K562 (cell line): ENCODE data around the gene ZNF326. TPM values are rescaled to one million over a fixed set of nuclear protein-coding genes. Genes with fewer than 3 reads are reported as not detected.

Experiments used
- ARID1B ChIP-seq: fragments of 450-650 bp; IDR thresholded peaks from 2 replicates; pipeline ENCODE4 v1.6.1; 2016; ENCODE audit warnings: antibody characterized with exemption, mild to moderate bottlenecking, inconsistent platforms
- ATF4 ChIP-seq: fragments of 450-650 bp; formaldehyde crosslinking; IDR thresholded peaks from 2 replicates; pipeline ENCODE4 v1.4.0; 2022; ENCODE audit warnings: mild to moderate bottlenecking, moderate library complexity
- DPF2 ChIP-seq: fragments of 450-650 bp; IDR thresholded peaks from 2 replicates; pipeline ENCODE4 v1.6.1; 2016
- HDAC1 ChIP-seq, 2 experiments: fragments of 450-650 bp; IDR thresholded peaks; 2 replicates each; pipeline ENCODE4 v1.6.1; 2016 to 2017; ENCODE audit warnings: inconsistent platforms in 1 of 2, mild to moderate bottlenecking in 1 of 2, moderate library complexity in 1 of 2
- LEF1 ChIP-seq: fragments of 450-650 bp; IDR thresholded peaks from 2 replicates; pipeline ENCODE4 v1.6.1; 2016; ENCODE audit warnings: mild to moderate bottlenecking
- MECOM ChIP-seq: fragments of 250-450 bp; sonication (Bioruptor Pico); IDR thresholded peaks from 2 replicates; pipeline ENCODE4 v1.8.0; 2022; ENCODE audit warnings: inconsistent platforms
- MEIS2 ChIP-seq: fragments of 450-650 bp; IDR thresholded peaks from 2 replicates; pipeline ENCODE4 v1.6.1; 2014; ENCODE audit warnings: mild to moderate bottlenecking; ENCODE audit not compliant: partially characterized antibody
- NFATC3 ChIP-seq: fragments of 450-650 bp; IDR thresholded peaks from 2 replicates; pipeline ENCODE4 v1.6.1; 2017; ENCODE audit warnings: mild to moderate bottlenecking
- PBX2 ChIP-seq, 2 experiments: IDR thresholded peaks in 1 of 2; conservative IDR thresholded peaks in 1 of 2; 2 replicates each; pipeline ENCODE4 v1.6.1; 2016; ENCODE audit warnings: low read depth in 2 of 2, mild to moderate bottlenecking in 1 of 2, missing compliant biosample characterization in 1 of 2, missing genetic modification characterization in 1 of 2, moderate library complexity in 1 of 2
- POLR2AphosphoS2 ChIP-seq: IDR thresholded peaks from 2 replicates; pipeline ENCODE4 v1.6.1; 2012; ENCODE audit warnings: low read length, improper control_type of control experiment
- POU5F1 ChIP-seq: fragments of 150-350 bp; IDR thresholded peaks from 2 replicates; pipeline ENCODE4 v1.6.1; 2014; ENCODE audit warnings: borderline replicate concordance, low read length, low read depth, mild to moderate bottlenecking; ENCODE audit not compliant: partially characterized antibody
- RAD21 ChIP-seq, 2 experiments: fragments of 250-450 bp in 1 of 2; fragments of 450-650 bp in 1 of 2; sonication (Bioruptor Pico) in 1 of 2; formaldehyde crosslinking in 1 of 2; IDR thresholded peaks in 1 of 2; conservative IDR thresholded peaks in 1 of 2; 2 replicates each; pipeline versions ENCODE4 v1.4.0 to v1.8.0; 2020 to 2022; ENCODE audit warnings: mild to moderate bottlenecking in 2 of 2, moderate library complexity in 1 of 2
- SIX5 ChIP-seq, 2 experiments: IDR thresholded peaks; 2 replicates each; pipeline ENCODE4 v1.6.1; 2011; ENCODE audit warnings: low read length in 2 of 2, borderline replicate concordance in 1 of 2, low read depth in 1 of 2, mild to moderate bottlenecking in 1 of 2, moderate library complexity in 1 of 2; ENCODE audit not compliant: insufficient read depth in 1 of 2
- SMAD1 ChIP-seq: fragments of 150-350 bp; IDR thresholded peaks from 2 replicates; pipeline ENCODE4 v1.6.1; 2014; ENCODE audit warnings: low read length, low read depth; ENCODE audit not compliant: partially characterized antibody
- SUPT5H ChIP-seq: fragments of 450-650 bp; IDR thresholded peaks from 2 replicates; pipeline ENCODE4 v1.6.1; 2016
- TFAM ChIP-seq: fragments of 250-450 bp; sonication (Bioruptor Pico); conservative IDR thresholded peaks from 2 replicates; pipeline ENCODE4 v1.5.0; 2021; ENCODE audit warnings: mild to moderate bottlenecking, moderate library complexity
- ZKSCAN8 ChIP-seq: fragments of 200-800 bp; sonication (Bioruptor generic); IDR thresholded peaks from 2 replicates; pipeline ENCODE4 v1.6.1; 2016; ENCODE audit warnings: missing genetic modification characterization, missing compliant biosample characterization
- ZNF3 ChIP-seq: fragments of 250-450 bp; sonication (Bioruptor Pico); IDR thresholded peaks from 2 replicates; pipeline ENCODE4 v1.5.0; 2021; ENCODE audit warnings: mild to moderate bottlenecking, moderate library complexity
- polyA plus RNA-seq, 8 experiments: library from polyadenylated mRNA; depleted of rRNA in 4 of 8; stranded (reverse) in 5 of 8; unstranded in 3 of 8; fragments of >200 nt; fragmentation: Nextera tagmentation in 2 of 8; fragmentation: Illumina TruSeq in 1 of 8; extraction: Ambion mirVana in 2 of 8; extraction: Trizol in 1 of 8; gene quantifications; 2 replicates each; pipeline versions ENCODE4 v1.2.1 to v1.2.3, GENCODE V29; 2011 to 2014; ENCODE audit warnings: inconsistent platforms in 1 of 8, missing spikeins in 1 of 8
- total RNA-seq, 7 experiments: library from RNA; depleted of rRNA in 6 of 7; stranded (reverse); fragments of >200 nt in 6 of 7; fragmentation: Illumina TruSeq in 2 of 7; extraction: Trizol in 2 of 7; gene quantifications; 2 replicates each; pipeline versions ENCODE4 v1.2.1 to v1.2.3, GENCODE V29; 2011 to 2021; ENCODE audit warnings: low replicate concordance in 1 of 7
- TF ChIP-seq, protein P1 (sequence below), 2 experiments: fragments of 450-650 bp in 1 of 2; sonication (generic) in 1 of 2; formaldehyde crosslinking in 1 of 2; IDR thresholded peaks in 1 of 2; conservative IDR thresholded peaks in 1 of 2; 2 replicates each; pipeline versions ENCODE4 v1.6.1 to v1.8.1; 2016 to 2023; ENCODE audit warnings: mild to moderate bottlenecking in 2 of 2, moderate library complexity in 2 of 2, inconsistent platforms in 1 of 2, missing genetic modification reagents in 1 of 2
- TF ChIP-seq, protein P2 (sequence below): fragments of 450-650 bp; IDR thresholded peaks from 2 replicates; pipeline ENCODE4 v1.6.1; 2016

The ZNF326 gene
- total and polyA plus RNA-seq, 9 of the 15 experiments (the other 6 are each of a cell fraction or from before 2014, with no cell fraction given), result 7.2 to 33.2 (median 20.1) TPM

DNA sequence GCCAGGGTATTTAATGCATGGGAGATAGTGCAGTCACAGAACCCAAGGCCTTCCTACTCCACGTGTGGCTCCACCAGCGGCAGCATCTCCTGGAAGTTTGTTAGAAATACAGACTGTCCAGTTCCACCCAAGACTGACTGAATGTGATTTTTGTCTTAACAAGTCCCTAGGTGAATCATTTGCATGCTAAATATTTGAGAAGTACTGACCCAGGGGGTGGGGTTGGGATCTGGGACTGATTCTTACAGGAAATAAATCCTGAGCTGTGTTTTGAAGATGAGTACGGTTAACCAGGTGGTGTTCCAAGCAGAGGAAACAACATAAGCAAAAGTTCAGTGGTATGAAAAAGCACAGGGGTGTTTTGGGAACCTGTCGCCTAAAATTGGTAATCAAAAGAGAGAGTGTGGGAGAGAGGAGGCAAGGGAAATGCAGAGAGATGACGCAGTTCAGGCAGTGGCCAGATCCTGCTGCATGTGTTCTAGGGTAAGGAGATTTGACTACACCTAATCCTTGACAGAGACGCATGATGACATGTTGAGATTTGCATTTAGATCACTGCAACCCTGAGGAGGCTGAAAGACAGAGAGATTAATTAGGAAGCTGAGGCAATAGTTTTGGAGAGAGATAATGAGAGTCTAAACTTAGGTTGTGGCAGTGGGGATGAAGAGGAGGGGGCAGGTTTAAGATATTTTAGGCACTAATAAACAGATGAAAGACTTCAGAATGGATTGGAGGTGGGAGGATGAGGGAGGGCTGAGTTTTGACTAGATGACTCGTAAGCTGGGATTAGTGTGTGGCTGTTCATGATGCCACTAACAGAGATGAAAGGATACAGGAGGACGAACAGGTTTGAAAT is 3.7 kb upstream of the ZNF326 start (continued):
- TF ChIP-seq, protein P1, sequence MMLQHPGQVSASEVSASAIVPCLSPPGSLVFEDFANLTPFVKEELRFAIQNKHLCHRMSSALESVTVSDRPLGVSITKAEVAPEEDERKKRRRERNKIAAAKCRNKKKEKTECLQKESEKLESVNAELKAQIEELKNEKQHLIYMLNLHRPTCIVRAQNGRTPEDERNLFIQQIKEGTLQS (IDR thresholded peaks at IDR 0.05), result peak; percentile 54
- TF ChIP-seq, protein P1 (CRISPR knock-in tag; conservative IDR thresholded peaks at IDR 0.05), result no peak
- TF ChIP-seq HDAC1 (IDR thresholded peaks at IDR 0.05), result peak in 1 of 2 experiments; percentile 78; a peak in 2 of 4 replicates
- no peak for TF ChIP-seq POU5F1
- peak; percentile 36 for TF ChIP-seq ARID1B
- no peak for TF ChIP-seq ATF4 (CRISPR knock-in tag)
- TF ChIP-seq NFATC3, result no peak
- TF ChIP-seq RAD21 (CRISPR knock-in tag; conservative IDR thresholded peaks at IDR 0.05 in 1 of 2, IDR thresholded peaks at IDR 0.05 in 1 of 2), result 0 out of 4 replicates have a peak, but pooled peaks of 1 of the 2 experiments have one; percentile 6
- TF ChIP-seq ZKSCAN8 (CRISPR knock-in tag), result no peak
- TF ChIP-seq MECOM, result no peak
- 0 out of 2 replicates have a peak, but pooled peaks have one; percentile 21 for TF ChIP-seq DPF2
- TF ChIP-seq LEF1, result 0 out of 2 replicates have a peak, but pooled peaks have one; percentile 17
- peak; percentile 77 for TF ChIP-seq MEIS2
- TF ChIP-seq SMAD1, result no peak
- no peak for TF ChIP-seq ZNF3 (CRISPR knock-in tag)
- TF ChIP-seq TFAM (CRISPR knock-in tag), result no peak
- TF ChIP-seq PBX2 (CRISPR knock-in tag; IDR thresholded peaks at IDR 0.05; ENCODE audit: low read depth), result no peak
- peak; percentile 75 for TF ChIP-seq PBX2 (tag; conservative IDR thresholded peaks at IDR 0.05; ENCODE audit: low read depth)
- no peak for TF ChIP-seq POLR2AphosphoS2
- TF ChIP-seq SIX5 (IDR thresholded peaks at IDR 0.05; ENCODE audit: borderline replicate concordance in 1 of 2, insufficient read depth in 1 of 2, low read depth in 1 of 2, low read length in 2 of 2), result no peak
- TF ChIP-seq SUPT5H, result no peak
- TF ChIP-seq, protein P2, sequence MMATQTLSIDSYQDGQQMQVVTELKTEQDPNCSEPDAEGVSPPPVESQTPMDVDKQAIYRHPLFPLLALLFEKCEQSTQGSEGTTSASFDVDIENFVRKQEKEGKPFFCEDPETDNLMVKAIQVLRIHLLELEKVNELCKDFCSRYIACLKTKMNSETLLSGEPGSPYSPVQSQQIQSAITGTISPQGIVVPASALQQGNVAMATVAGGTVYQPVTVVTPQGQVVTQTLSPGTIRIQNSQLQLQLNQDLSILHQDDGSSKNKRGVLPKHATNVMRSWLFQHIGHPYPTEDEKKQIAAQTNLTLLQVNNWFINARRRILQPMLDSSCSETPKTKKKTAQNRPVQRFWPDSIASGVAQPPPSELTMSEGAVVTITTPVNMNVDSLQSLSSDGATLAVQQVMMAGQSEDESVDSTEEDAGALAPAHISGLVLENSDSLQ, result peak; percentile 39
